GM23338 (cell line): Measurements from ENCODE around the gene EFHC2. TPM values are rescaled to one million over a fixed set of nuclear protein-coding genes. Genes with fewer than 3 reads are reported as not detected.

Source experiments
- ATAC-seq: fragments of 200-7000 bp; cut with Tn5 transposase; 3 replicates; pipeline ENCODE4 v1.9.1; 2020
- DNase-seq: peaks from one replicate; pipeline ENCODE4 v3.0.0-alpha.2; 2015; ENCODE audit warnings: low spot score
- H2AFZ ChIP-seq: fragments of 200-600 bp; sonication (generic); 2 replicates; pipeline ENCODE4 v1.8.0; 2016; ENCODE audit warnings: antibody characterized with exemption, mild to moderate bottlenecking, moderate library complexity
- H3F3A ChIP-seq: fragments of 200-600 bp; sonication (generic); replicated peaks from 2 replicates; pipeline ENCODE4 v1.8.0; 2017; ENCODE audit warnings: antibody characterized with exemption, mixed run types, low read depth
- H3K27ac ChIP-seq: fragments of 200-600 bp; sonication (generic); 2 replicates; pipeline ENCODE4 v1.6.1; 2016; ENCODE audit warnings: low read depth
- H3K27me3 ChIP-seq: fragments of 200-600 bp; sonication (generic); 2 replicates; pipeline ENCODE4 v1.8.0; 2016; ENCODE audit warnings: mild to moderate bottlenecking, mixed run types, moderate library complexity; ENCODE audit not compliant: insufficient read depth
- H3K36me3 ChIP-seq: fragments of 200-600 bp; sonication (generic); 2 replicates; pipeline ENCODE4 v1.8.0; 2016; ENCODE audit warnings: mild to moderate bottlenecking; ENCODE audit not compliant: insufficient read depth
- H3K4me1 ChIP-seq: fragments of 200-600 bp; sonication (generic); 2 replicates; pipeline ENCODE4 v1.8.0; 2016; ENCODE audit warnings: mild to moderate bottlenecking, moderate library complexity; ENCODE audit not compliant: insufficient read depth
- H3K4me2 ChIP-seq: fragments of 200-600 bp; sonication (generic); 2 replicates; pipeline ENCODE4 v1.7.1; 2017; ENCODE audit warnings: mixed run types
- H3K4me3 ChIP-seq: fragments of 200-600 bp; sonication (generic); 2 replicates; pipeline ENCODE4 v1.6.1; 2016; ENCODE audit warnings: mixed run types
- H3K79me2 ChIP-seq: fragments of 200-600 bp; sonication (generic); replicated peaks from 2 replicates; pipeline ENCODE4 v1.8.0; 2017; ENCODE audit warnings: mild to moderate bottlenecking; ENCODE audit not compliant: insufficient read depth
- H3K9me2 ChIP-seq: fragments of 200-600 bp; sonication (generic); 2 replicates; pipeline ENCODE4 v1.8.0; 2017; ENCODE audit not compliant: insufficient read depth
- H4K20me1 ChIP-seq: fragments of 200-600 bp; sonication (generic); replicated peaks from 2 replicates; pipeline ENCODE4 v1.8.0; 2017; ENCODE audit warnings: mild to moderate bottlenecking; ENCODE audit not compliant: insufficient read depth
- H3K27ac Mint-ChIP-seq: 2 replicates; pipeline ENCODE4 v1.8.0; 2020; ENCODE audit warnings: inconsistent platforms, mild to moderate bottlenecking, moderate library complexity, mixed read lengths
- H3K27me3 Mint-ChIP-seq: 3 replicates; pipeline ENCODE4 v1.8.0; 2022; ENCODE audit warnings: low read depth, mild to moderate bottlenecking, moderate library complexity, mixed read lengths, inconsistent platforms; ENCODE audit not compliant: insufficient read depth, poor library complexity
- H3K36me3 Mint-ChIP-seq: 3 replicates; pipeline ENCODE4 v1.8.0; 2021; ENCODE audit warnings: low read depth, mild to moderate bottlenecking, inconsistent platforms, moderate library complexity, mixed read lengths
- H3K4me1 Mint-ChIP-seq: 3 replicates; pipeline ENCODE4 v1.8.0; 2020; ENCODE audit warnings: mild to moderate bottlenecking, inconsistent platforms, mixed read lengths
- H3K4me3 Mint-ChIP-seq: 3 replicates; pipeline ENCODE4 v1.8.0; 2021; ENCODE audit warnings: moderate library complexity, mild to moderate bottlenecking, inconsistent platforms, mixed read lengths
- H3K9me3 Mint-ChIP-seq: 3 replicates; pipeline ENCODE4 v1.8.0; 2020; ENCODE audit warnings: moderate library complexity, mild to moderate bottlenecking, inconsistent platforms, mixed read lengths
- CREB1 ChIP-seq: fragments of 250-450 bp; sonication (Bioruptor Pico); IDR thresholded peaks from 2 replicates; pipeline ENCODE4 v1.5.0; 2020; ENCODE audit warnings: low read depth, mild to moderate bottlenecking, moderate library complexity
- EZH2 ChIP-seq: fragments of 200-600 bp; sonication (generic); IDR thresholded peaks from one replicate; pipeline ENCODE4 v1.8.0; 2017; ENCODE audit warnings: antibody characterized with exemption, mild to moderate bottlenecking, low read depth; ENCODE audit not compliant: unreplicated experiment
- EZH2phosphoT487 ChIP-seq: fragments of 200-600 bp; sonication (generic); IDR thresholded peaks from one replicate; pipeline ENCODE4 v1.8.1; 2018; ENCODE audit warnings: antibody characterized with exemption; ENCODE audit not compliant: unreplicated experiment
- JUNB ChIP-seq: IDR thresholded peaks from one replicate; pipeline ENCODE4 v1.6.1; 2016; ENCODE audit warnings: antibody characterized with exemption; ENCODE audit not compliant: unreplicated experiment
- NANOG ChIP-seq: IDR thresholded peaks from 2 replicates; pipeline ENCODE4 v1.6.1; 2016; ENCODE audit warnings: antibody characterized with exemption, borderline replicate concordance
- POLR2AphosphoS5 ChIP-seq: IDR thresholded peaks from 2 replicates; pipeline ENCODE4 v1.6.1; 2016; ENCODE audit warnings: antibody characterized with exemption, low read depth
- REST ChIP-seq: IDR thresholded peaks from one replicate; pipeline ENCODE4 v1.6.1; 2018; ENCODE audit warnings: antibody characterized with exemption; ENCODE audit not compliant: unreplicated experiment
- STAT1 ChIP-seq: IDR thresholded peaks from one replicate; pipeline ENCODE4 v1.6.1; 2016; ENCODE audit warnings: antibody characterized with exemption; ENCODE audit not compliant: unreplicated experiment
- ZNF114 ChIP-seq: fragments of 250-450 bp; sonication (Bioruptor Pico); IDR thresholded peaks from 2 replicates; pipeline ENCODE4 v1.5.0; 2020; ENCODE audit warnings: mild to moderate bottlenecking, moderate library complexity
- ZNF331 ChIP-seq: fragments of 250-450 bp; sonication (Bioruptor Pico); IDR thresholded peaks from 2 replicates; pipeline ENCODE4 v1.5.0; 2020; ENCODE audit warnings: low read depth, mild to moderate bottlenecking, moderate library complexity
- polyA plus RNA-seq: library from polyadenylated mRNA; unstranded; fragments of >200 nt; fragmentation: Nextera tagmentation; extraction: Ambion mirVana; gene quantifications from 2 replicates; pipeline ENCODE4 v1.2.1, GENCODE V29; 2016
- total RNA-seq: library from RNA; depleted of rRNA; stranded (reverse); fragments of >200 nt; shearing (Covaris generic); gene quantifications from 2 replicates; pipeline ENCODE4 v1.2.3, GENCODE V29; 2014
- TF ChIP-seq, protein P1 (sequence below), 2 experiments: fragments of 200-600 bp in 1 of 2; sonication (generic) in 1 of 2; conservative IDR thresholded peaks; 2 replicates each; pipeline versions ENCODE4 v1.5.1 to v1.6.1; 2016 to 2017; ENCODE audit warnings: antibody characterized with exemption in 2 of 2, low read depth in 2 of 2, mild to moderate bottlenecking in 2 of 2, moderate library complexity in 1 of 2
- TF ChIP-seq, protein P2 (sequence below): IDR thresholded peaks from 2 replicates; pipeline ENCODE4 v1.6.1; 2016; ENCODE audit warnings: antibody characterized with exemption

The EFHC2 gene
- total and polyA plus RNA-seq, 2 experiments from 2014 or later: 3.1 to 3.2 TPM

GRCh38 chrX:44234541-44234940 lies 108.9 kb downstream of the EFHC2 start (continued):
- TF ChIP-seq EZH2phosphoT487: no peak
- TF ChIP-seq STAT1: no peak

DNA sequence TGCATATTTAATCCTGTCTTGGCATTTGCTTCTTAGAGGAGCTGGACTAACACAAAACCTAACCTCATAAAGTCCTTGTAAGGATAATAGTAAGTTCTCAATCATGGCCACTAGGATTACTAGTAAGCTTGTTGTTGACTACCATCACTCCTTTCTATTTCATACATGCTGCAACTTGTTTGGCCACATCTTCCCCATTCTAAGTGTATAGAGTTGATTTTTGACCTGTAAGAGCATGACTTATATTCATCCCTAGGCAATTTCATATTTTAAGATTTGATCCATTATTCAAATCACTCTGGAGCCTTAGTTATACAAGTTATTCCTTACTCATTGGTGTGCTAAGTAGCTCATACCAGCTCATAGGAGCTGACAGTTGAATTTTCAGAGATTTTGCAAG lies 109.4 kb downstream of the EFHC2 start:
- Mint-ChIP-seq H3K4me1 (peaks cover 3% of the 10 kb centered on the region; the same call in 2 of the 3 replicates), H3K9me3 (no peaks in the 10 kb centered on the region), H3K36me3 (no peaks in the 10 kb centered on the region), H3K4me3 (no peak overlapping the region), H3K27me3 (no peaks in the 10 kb centered on the region), H3K27ac (no peak overlapping the region)
- Histone ChIP-seq H3F3A (no peaks in the 10 kb centered on the region), H3K27me3 (no peaks in the 10 kb centered on the region), H3K9me2 (no peaks in the 10 kb centered on the region), H3K4me3 (no peak overlapping the region), H4K20me1 (no peaks in the 10 kb centered on the region), H3K27ac (no peak overlapping the region), H3K79me2 (no peaks in the 10 kb centered on the region), H3K4me2 (no peak overlapping the region), H2AFZ (no peak overlapping the region), H3K4me1 (no peaks in the 10 kb centered on the region), H3K36me3 (no peaks in the 10 kb centered on the region)
- TF ChIP-seq CREB1 (CRISPR knock-in tag) (no peak), REST (no peak), ZNF331 (CRISPR knock-in tag) (no peak), EZH2 (no peak), STAT1 (no peak)
- DNase-seq: no peak
- no peak for ATAC-seq

DNA sequence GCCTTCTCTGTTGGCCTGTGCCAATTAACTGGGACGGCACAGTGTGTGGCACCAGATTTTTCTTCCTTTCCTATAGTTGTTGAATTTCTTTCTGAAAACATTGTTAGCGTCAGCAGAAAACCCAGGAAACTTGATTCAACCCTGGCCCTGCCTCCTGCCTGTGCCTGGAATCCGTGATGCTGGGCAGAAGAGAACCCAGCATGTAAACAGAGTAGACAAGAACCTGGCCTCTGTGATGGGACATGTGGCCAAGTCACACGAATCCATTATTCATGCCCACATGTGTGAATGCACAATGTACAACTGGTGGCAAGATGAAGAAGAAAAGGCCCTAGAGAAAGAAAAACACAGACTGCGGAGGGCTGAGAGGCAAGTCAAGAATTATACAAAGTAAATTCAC lies 111.4 kb downstream of the EFHC2 start:
- Histone ChIP-seq H3F3A (no peaks in the 10 kb centered on the region), H3K9me2 (no peaks in the 10 kb centered on the region), H3K36me3 (no peaks in the 10 kb centered on the region), H3K4me1 (no peaks in the 10 kb centered on the region), H3K4me2 (no peak overlapping the region), H3K27ac (no peak overlapping the region), H2AFZ (no peak overlapping the region), H4K20me1 (no peaks in the 10 kb centered on the region), H3K27me3 (no peaks in the 10 kb centered on the region), H3K79me2 (no peaks in the 10 kb centered on the region), H3K4me3 (no peak overlapping the region)
- no peaks in the 10 kb centered on the region for H3K9me3 Mint-ChIP-seq
- H3K27me3 Mint-ChIP-seq: no peaks in the 10 kb centered on the region
- TF ChIP-seq, protein P1, sequence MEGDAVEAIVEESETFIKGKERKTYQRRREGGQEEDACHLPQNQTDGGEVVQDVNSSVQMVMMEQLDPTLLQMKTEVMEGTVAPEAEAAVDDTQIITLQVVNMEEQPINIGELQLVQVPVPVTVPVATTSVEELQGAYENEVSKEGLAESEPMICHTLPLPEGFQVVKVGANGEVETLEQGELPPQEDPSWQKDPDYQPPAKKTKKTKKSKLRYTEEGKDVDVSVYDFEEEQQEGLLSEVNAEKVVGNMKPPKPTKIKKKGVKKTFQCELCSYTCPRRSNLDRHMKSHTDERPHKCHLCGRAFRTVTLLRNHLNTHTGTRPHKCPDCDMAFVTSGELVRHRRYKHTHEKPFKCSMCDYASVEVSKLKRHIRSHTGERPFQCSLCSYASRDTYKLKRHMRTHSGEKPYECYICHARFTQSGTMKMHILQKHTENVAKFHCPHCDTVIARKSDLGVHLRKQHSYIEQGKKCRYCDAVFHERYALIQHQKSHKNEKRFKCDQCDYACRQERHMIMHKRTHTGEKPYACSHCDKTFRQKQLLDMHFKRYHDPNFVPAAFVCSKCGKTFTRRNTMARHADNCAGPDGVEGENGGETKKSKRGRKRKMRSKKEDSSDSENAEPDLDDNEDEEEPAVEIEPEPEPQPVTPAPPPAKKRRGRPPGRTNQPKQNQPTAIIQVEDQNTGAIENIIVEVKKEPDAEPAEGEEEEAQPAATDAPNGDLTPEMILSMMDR (conservative IDR thresholded peaks at IDR 0.05; ENCODE audit: low read depth in 2 of 2): no peak
- TF ChIP-seq NANOG: no peak
- TF ChIP-seq, protein P2, sequence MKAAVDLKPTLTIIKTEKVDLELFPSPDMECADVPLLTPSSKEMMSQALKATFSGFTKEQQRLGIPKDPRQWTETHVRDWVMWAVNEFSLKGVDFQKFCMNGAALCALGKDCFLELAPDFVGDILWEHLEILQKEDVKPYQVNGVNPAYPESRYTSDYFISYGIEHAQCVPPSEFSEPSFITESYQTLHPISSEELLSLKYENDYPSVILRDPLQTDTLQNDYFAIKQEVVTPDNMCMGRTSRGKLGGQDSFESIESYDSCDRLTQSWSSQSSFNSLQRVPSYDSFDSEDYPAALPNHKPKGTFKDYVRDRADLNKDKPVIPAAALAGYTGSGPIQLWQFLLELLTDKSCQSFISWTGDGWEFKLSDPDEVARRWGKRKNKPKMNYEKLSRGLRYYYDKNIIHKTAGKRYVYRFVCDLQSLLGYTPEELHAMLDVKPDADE: no peak
- TF ChIP-seq STAT1: no peak
- no peak for TF ChIP-seq ZNF331 (CRISPR knock-in tag)
- no peak for TF ChIP-seq REST
- no peak for TF ChIP-seq ZNF114
- no peak for TF ChIP-seq EZH2phosphoT487
- no peak for TF ChIP-seq CREB1 (CRISPR knock-in tag)
- no peak for TF ChIP-seq JUNB
- no peak for TF ChIP-seq POLR2AphosphoS5
- no peak for TF ChIP-seq EZH2
- peaks cover 19% of the 10 kb centered on the region for H3K4me1 Mint-ChIP-seq
- ATAC-seq: no peak
- DNase-seq: no peak
- H3K4me3 Mint-ChIP-seq: no peak overlapping the region
- no peak overlapping the region for H3K27ac Mint-ChIP-seq
- no peaks in the 10 kb centered on the region for H3K36me3 Mint-ChIP-seq
